Stimulated activated CD4-positive, alpha-beta T cell treated with anti-CD3 and anti-CD28 coated beads, TNF-alpha, amount 100 ng/mL, for 24 hours (primary cell): ENCODE data around the gene ADAMTSL1.
"Not testable (repeated sequence)": the region's sequence is repeated elsewhere in the genome, so short reads cannot be mapped to it uniquely, and the experiment has no call there.

Experiments
- DNase-seq, 3 experiments: peaks; one replicate each; pipeline ENCODE4 v3.0.0-alpha.2; 2020; ENCODE audit warnings: low read depth in 3 of 3

ADAMTSL1 gene

DNA sequence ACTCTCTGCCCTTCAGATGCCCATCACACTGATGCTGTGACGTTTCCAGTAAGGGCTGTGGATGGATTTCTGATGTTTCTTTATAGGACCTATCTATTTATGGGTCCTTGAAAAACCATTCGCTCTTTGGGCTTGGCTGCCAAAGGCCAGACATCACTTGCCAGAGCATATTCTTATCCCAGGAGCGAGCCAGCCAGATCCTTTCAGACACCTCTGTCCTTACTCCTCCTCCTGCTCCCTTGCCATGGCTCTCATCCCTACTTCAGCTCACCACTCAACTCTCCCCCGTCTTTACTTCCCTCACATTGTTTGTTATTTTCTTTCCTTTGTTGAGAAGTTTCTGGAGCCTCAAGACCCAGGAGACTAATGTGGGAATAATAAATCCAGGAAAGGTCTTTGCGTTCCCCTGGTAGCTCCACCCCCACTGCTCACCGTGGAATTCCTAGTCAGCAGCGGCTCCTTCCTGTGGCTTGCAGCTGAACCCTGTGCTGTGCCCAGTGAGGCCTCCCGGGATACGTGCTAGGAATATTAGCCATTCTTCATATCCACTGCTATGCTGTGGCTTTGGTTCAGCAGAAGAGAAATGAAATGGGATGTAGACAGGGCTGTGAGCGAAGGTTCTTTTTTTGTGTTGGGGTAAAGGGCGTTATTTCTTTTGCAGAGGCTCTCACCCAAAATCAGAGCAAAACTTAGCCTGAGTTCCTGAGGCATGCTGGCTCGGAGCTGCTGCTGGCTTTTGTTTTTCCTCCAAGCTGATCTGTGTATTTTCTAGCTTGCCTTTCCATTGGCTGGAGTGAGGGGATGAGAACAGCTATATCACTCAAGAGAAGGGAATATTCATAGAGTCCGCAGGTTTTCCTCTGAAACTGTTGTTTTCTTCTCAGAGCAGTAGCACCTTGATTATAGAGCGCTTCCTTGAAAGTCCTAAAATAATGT lies 387.9 kb downstream of the ADAMTSL1 start:
- no peak for DNase-seq

DNA sequence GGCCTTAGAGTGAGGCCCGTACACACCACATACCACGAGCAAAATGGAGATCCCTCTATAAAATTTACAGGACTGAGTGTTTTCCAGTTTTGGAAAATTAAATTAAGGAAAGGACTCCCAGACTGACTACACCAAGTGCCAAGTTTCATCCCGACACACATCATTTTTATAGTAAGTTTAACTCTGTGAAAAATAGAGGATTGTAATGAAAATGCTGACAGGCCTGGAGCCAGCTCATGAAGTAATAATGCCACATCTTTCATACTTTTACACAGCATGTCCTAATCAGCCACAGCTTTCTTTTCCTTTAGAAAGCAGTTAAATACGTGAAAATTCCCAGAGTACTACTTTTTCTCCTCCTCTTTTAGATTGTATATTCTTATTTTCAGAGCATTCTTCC lies 389.8 kb downstream of the ADAMTSL1 start:
- no peak for DNase-seq

DNA sequence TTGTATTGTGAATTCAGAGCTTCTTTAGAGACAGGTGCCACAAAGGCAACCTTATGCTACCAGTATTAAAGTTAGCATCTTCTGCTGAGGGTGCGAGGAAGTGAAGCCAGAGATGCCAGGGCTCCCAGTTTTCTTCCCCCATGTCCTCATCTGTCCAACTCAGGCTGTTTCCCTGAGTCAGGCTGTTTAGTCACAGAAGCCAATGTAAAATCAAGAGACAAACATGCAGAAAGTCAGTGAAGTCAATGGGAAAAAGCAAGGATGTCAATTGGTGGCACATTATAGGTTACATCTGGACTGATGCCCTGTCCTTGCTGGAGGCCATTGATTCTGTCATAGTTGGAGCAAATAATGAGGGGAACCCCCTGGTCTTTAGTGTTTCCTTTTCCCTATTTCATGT lies 390.6 kb downstream of the ADAMTSL1 start:
- no peak for DNase-seq

DNA sequence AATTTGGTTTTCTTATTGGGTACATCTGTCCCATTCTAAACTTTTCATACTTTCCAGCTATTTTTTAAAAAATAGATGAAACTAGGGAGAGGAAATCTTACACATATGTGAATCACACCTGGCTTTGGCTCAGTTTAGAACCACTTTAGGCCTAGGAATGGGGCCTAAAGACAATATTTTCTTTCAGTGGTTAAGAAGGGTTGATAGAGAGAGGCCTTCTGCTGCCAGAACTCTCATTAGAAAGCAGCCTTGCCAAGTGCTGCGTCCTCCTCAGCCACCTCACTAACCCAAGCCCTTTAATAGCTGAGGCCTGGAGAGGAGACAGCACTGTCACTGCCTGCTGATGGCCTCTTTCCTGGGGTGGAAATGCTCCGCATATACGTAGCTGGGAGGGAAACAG lies 391.6 kb downstream of the ADAMTSL1 start:
- no peak for DNase-seq

DNA sequence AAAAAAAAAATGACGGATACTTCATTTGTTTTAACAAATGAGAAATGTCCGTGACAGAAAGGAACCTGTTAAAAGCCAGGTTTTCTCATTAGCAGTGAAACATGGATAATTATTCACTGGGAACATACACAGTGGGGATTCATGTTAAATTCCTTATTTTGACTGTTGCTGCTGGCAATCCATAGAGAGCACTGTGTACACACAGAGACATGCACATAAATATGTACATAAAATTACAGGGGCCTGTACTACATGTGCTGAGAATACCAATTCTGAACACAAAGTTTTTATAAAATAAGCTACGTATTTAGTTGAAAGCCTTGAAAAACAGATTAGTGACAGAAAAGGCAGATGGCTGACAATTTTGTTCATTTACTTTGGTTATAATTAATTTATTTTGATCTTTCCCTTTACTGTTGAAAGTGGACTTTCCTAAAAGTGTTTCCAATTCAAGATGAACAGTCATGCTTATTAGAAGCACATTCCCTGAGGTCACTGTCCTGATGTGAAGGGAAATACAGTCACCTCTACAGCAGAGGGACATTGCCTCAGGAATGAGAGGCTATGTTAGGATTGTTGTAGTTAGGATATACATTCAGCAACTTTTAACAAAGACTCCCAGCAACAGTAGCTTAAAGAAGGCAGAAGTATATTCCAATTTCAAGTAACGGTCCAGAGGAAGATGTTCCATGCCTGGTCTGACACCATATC lies 392.3 kb downstream of the ADAMTSL1 start:
- DNase-seq: no peak

DNA sequence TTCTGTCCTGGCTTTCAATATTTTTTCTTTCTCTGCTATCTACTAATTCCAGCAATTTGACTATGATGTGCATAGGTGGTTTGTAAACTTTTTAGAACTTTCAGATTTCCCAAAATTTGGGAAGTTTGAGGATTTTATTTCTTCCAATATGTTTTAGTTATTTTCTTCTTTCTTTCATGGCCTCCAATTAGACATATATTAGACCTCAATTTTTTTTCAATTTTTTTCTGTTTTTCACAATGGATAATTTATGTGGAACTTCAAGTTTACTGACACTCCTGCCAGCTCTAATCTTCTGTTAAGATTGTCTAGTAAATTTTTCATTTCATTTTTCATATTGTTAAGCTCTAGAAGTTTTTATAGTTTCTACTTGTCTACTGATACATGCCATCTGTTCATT lies 395.8 kb downstream of the ADAMTSL1 start:
- no peak for DNase-seq

DNA sequence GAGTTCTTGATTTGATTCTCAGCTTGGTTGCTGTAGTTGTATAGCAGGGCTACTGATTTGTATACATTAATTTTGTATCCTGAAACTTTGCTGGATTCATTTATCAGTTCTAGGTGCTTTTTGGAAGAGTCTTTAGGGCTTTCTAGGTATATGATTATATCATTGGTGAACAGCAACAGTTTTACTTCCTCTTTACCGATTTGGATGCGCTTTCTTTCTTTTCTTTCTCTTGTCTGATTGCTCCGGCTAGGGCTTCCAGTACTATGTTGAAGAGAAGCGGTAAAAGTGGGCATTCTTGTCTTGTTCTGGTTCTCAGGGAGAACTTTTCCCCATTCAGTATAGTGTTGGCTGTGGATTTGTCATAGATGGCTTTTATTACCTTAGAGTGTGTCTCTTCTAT lies 400.1 kb downstream of the ADAMTSL1 start:
- DNase-seq: no peak

DNA sequence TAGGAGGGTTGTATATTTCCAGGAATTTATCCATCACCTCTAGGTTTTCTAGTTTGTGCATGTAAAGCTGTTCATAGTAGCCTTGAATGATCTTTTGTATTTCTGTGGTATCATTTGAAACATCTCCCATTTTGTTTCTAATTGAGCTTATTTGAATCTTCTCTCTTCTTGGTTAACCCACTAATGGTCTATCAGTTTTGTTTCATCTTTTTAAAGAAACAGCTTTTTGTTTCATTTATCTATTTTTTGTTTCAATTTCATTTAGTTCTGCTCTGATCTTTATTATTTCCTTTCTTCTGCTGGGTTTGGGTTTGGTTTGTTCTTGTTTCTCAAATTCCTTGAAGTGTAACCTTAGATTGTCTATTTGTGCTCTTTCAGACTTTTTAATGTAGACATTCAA lies 401.0 kb downstream of the ADAMTSL1 start:
- DNase-seq: not testable (repeated sequence)

DNA sequence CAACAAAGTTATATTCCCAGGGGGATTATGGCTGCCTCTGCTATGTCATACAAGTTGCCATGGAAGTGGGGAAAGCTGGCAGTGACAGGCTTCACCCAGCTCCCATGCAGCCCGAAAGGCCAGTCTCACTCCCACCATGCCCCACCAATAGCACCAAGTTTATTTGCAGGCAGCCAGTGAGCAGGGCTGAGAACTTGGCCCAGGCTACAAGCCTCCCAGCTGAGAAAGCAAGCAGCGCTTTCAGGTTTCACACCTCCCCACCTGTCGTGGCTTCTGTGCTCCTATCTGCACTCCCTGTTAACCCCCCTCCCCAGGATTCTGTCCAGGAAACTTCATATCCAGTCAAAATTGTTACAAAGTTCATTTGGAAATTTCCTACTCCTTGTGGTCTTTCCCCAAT lies 404.0 kb downstream of the ADAMTSL1 start:
- DNase-seq: no peak

DNA sequence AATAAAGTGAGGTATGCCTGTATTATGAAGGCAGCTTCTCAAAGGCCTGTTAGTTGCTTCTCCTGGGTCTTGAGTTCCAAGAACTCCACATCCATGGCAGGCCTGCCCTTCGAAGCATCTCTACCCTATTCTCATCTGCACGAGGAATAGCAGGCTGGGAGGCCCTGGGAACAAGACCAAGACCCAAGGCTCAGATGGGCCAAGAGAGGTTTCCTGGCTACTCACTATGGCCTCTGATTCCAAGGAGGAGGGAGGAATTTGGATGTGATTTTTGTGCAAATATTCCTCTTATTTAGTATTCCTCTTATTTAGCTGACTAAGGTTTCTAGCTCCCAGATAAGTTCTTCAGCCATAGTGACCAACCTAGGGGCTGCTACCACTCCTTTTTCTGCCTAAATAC lies 407.8 kb downstream of the ADAMTSL1 start:
- no peak for DNase-seq

DNA sequence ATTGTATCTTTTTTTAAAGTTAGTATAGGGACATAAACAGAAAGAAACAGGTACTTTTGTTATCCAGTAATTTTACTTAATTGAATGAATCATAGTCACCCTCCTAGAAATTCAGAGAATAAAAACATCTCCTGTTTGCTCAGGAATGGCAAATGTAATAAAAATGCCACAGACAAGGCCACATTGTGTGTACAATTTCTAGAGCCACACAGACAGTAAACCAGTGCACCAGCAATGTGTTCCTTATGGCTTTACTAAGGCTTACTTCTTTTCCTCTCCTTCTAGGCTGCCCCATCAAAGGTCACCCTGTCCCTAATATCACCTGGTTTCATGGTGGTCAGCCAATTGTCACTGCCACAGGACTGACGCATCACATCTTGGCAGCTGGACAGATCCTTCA lies 413.6 kb downstream of the ADAMTSL1 start:
- no peak for DNase-seq

DNA sequence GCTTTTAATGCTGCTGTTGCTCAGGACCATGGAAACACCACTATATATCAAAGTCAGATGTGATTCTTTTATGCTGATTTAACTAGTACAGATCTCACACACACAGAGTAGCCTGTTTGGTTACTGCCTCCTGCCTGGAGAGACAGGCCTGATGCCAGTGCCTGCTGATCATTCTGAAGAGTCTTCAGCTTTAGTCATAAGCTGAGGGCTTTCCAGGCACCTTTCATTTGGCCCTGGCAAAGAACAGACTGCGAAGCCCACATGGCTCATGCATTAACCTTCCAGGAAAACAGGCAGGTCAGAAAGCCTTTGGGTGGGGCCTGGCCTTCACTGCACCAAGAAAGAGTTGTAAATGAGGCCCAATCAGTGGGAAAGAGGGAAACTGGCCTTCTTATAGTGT lies 414.3 kb downstream of the ADAMTSL1 start:
- no peak for DNase-seq

DNA sequence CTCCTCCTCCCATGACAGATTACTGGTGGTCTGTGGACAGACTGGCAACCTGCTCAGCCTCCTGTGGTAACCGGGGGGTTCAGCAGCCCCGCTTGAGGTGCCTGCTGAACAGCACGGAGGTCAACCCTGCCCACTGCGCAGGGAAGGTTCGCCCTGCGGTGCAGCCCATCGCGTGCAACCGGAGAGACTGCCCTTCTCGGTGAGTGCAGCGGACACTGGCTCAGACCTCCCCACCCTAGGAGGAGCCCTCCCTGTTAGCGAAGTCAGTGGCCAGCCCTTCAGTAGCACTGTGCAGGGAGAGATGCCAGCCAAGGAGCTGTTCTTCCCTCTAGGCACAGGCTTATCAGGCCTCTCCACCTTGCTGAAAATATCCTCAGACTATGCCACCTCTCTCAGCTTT lies 415.6 kb downstream of the ADAMTSL1 start:
- DNase-seq: no peak

DNA sequence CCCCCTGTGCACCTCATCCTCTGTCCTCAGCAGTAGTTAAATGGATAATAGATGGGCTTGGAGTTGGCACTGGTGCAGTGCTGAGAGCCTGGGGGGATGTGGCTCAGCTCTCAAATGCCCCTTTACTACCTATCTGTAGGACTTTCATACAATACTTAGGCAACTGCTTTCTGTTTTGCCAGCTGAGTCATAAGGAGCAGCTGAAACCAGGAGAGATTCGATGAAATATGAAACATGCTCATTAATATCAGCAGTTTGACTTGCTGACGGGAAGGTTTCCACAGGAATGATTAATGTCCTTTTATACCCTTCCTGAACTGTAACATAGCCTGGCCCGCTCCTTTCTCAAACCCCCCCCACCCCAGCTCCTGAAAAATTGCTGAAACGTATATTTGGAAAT lies 416.4 kb downstream of the ADAMTSL1 start:
- no peak for DNase-seq

DNA sequence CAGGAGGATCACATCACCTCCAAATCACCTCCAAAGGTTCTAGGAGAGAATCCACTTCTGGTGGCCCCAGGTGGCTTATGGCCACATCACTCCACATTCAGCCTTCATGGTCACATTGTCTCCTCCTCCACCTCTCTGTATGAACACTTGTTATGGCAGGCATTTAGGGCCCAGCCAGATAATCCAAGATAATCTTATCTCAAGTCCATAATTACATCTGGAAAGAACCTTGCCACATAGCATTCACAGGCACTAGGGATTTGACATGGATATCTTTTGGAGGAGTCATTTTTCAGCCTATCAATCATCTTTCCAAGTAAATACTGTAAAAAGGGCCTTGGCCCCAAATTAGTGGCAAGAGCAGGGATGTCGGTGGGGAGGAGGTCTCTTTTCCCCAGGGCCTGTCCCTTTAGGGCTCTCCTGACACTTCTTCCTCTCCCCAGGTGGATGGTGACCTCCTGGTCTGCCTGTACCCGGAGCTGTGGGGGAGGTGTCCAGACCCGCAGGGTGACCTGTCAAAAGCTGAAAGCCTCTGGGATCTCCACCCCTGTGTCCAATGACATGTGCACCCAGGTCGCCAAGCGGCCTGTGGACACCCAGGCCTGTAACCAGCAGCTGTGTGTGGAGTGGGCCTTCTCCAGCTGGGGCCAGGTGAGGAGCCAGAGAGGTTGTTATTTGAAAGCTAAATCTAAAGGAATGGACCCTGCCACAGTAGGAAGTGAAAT lies 418.2 kb downstream of the ADAMTSL1 start:
- DNase-seq: no peak

DNA sequence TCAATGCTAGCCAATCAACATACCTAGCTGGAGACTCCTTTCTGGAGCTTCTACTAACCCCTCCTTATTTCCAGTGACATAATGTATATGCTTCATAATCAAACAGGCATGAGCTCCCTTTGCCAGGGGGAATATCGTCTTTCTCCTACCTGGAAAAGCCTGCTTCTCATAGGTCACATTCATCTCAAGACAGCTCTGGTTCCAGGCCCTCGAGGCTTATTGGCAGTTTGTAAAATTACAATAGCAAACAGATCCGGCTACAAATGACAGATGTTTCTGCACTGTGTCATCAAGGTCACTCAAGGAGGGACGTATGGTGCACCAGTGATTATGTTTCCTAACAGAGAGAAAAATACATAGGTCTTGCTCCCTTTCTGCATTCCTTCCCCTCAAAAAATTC lies 419.1 kb downstream of the ADAMTSL1 start:
- DNase-seq: no peak

DNA sequence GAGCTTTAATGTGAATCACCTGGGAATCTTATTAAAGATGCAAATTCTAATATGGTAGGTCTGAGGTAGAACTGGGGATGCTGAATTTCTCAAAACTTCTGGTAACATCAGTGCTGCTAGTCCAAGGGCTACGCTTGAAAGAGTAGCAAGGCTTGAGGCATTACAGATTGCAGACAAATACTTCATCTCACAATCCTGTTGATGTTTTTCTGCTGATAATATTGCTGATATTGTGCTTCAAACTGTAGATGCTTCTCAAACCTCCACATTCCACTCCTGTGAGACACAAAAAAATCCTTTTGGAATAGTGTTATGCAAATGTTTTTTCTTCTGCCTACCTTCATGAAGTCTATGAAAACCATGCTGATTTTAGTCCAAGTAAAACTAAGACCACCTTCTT lies 419.5 kb downstream of the ADAMTSL1 start:
- DNase-seq: no peak

DNA sequence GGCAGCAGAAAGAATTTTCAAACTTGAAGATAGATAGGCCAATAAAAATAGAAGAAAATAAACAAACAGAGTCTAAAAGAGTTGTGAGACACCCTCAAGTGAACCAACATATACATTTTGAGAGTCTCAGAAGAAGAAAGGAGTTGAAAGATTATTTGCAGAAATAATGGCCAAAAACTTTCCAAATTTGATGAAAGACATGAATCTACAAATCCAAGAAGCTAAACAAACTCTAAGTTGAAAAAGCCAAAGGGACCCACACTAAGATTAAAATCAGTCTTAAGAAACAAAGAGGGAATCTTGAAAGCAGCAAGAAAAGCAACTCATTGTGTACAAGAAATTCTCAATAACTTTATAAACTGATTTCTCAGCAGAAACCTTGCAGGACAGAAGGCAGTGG lies 422.1 kb downstream of the ADAMTSL1 start:
- no peak for DNase-seq

DNA sequence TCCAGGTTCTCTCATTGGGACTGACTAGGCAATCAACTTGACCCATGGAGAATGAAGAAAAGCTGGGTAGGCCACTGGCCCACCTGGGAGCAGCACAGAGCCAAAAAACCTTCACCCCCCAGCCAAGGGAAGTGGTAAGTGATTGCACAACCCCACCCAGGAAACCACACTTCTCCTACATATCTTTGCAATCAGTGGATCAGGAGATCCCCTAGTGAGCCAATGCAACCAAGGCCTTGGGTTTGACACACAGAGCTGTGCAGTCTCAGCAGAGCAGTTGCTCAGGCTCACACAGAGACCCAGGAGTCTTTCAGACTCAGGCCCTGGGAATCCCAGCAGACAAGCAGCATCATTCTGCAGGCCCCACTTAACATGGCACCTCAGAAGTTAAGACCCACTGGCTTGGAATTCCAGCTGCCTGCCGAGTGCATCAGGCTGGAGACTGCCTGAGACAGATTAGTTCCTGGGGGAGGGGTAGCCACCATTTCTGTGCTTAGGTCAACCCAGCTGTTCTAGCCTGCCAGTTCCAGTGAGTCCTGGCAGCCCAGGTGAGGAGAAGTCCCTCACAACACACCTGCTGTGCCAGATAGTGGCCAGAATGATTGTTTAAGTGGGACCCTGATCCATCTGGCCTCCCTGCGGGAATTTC lies 422.7 kb downstream of the ADAMTSL1 start:
- no peak for DNase-seq

DNA sequence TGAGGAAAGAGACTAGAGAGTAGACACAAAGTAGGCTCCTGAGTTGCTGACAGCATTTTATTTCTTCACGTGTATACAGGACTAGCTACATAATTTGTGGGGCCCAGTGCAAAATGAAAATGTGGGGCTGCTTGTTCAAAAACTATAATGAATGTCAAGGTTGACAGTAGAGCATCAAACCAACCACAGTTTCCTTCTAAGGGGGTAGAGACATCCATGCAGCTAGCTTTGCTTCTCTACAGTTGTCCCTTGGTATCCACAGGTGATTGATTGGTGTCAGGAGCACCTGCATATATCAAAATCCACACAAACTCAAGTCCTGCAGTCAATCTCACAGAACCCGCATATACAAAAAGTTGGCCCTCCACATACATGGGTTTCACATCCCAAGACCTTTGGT lies 429.5 kb downstream of the ADAMTSL1 start:
- no peak for DNase-seq

DNA sequence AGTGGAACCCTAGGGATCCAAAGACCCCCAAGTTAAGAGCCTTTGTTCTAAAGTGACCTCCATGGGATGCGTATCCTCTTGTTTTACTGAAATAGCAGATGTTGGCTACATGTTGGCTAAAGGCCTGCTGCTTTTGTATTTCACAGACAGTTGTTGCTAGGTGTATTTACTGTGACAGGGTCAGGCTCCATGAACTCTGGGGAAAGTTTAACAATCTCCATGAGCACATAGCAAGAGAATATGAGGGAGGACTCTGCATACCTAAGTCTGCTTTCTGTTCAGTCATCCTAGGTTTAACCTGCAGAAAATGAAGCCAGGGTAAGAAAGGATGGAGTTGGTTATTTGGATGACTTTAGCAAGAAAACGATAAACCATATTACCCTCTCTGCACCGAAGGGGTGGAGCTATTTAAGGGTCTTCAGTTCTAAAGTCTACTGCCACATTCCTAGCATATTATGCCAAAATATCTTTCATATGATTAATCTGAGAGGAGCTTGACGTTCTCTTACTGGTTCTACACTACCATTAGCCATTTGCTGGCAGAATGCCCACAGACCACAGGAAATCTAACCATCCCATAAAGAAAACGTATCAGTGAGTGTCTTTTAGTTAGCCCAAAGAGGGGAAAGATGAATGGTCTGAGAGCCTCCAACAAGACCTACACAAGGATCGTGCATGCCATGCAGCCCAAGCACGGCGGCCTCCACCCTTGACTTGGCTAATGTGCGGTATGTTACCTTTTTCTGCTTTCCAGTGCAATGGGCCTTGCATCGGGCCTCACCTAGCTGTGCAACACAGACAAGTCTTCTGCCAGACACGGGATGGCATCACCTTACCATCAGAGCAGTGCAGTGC lies 431.3 kb downstream of the ADAMTSL1 start:
- no peak for DNase-seq
